ENCODE measurements around the gene SNX10. TPM values are rescaled to one million over a fixed set of nuclear protein-coding genes. Genes with fewer than 3 reads are reported as not detected.
"Not testable (repeated sequence)": the region's sequence is repeated elsewhere in the genome, so short reads cannot be mapped to it uniquely, and the experiment has no call there.

Gene SNX10
- total RNA-seq, 4 donors from 2014 or later, result 7.7 to 65.6 (median 21.5) TPM

- TF ChIP-seq CTCF (IDR thresholded peaks at IDR 0.05), result no peak
- ATAC-seq (ENCODE audit: low FRiP score) (no peak), DNase-seq (ENCODE audit: low spot score) (no peak)
Measured at GRCh38 chr7:26286157-26286556, 5.5 kb upstream of the SNX10 start.

GRCh38 chr7:26288126-26288525 is 3.5 kb upstream of the SNX10 start:
- DNase-seq (ENCODE audit: low spot score); ATAC-seq (ENCODE audit: low FRiP score): not testable (repeated sequence)

GRCh38 chr7:26291251-26291650 is 411 bp upstream of the SNX10 start:
- no peak for DNase-seq (ENCODE audit: low spot score)
- TF ChIP-seq CTCF (IDR thresholded peaks at IDR 0.05), result no peak
- no peak for ATAC-seq (ENCODE audit: low FRiP score)

- DNase-seq (ENCODE audit: low spot score) (no peak), ATAC-seq (ENCODE audit: low FRiP score) (no peak)
- TF ChIP-seq CTCF (IDR thresholded peaks at IDR 0.05), result no peak
Measured at GRCh38 chr7:26292768-26293560, 1.3 kb downstream of the SNX10 start.

DNA sequence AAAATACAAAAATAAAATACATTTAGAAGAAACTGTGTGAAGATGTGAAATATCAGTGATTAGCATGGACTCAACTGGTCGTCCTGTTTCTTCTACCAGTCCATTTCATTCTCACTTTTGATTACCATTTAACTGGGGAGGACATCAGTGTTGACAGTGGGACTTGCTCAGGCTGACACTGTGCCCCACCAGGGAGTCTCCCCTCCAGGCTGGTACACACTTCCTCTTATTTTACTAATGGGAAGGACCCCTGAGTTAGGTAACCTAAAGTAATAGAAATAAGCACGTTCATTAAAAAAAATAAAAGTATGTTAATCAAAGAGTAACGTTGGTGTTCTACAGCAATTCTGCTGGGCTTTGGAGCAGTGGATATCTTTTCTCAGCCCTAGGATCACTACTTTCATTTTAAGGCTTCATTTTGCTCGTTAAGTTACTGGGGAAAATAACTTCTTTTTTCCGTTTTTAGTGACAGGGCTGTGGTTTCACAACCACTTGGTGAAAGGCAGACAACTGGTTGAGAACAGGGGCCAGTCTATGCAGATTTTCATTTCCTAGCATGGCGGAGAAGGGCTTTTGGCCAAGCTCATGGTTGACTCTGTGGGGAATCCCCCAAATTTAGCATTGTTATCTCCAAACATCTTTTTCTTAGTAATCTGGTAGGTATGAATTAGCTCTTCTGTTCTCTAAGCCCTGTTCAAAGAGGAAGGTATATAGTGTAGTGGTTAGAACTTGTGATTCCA is 2.1 kb downstream of the SNX10 start:
- no peak for TF ChIP-seq CTCF (IDR thresholded peaks at IDR 0.05)
- ATAC-seq (ENCODE audit: low FRiP score), result no peak
- no peak for DNase-seq (ENCODE audit: low spot score)

DNA sequence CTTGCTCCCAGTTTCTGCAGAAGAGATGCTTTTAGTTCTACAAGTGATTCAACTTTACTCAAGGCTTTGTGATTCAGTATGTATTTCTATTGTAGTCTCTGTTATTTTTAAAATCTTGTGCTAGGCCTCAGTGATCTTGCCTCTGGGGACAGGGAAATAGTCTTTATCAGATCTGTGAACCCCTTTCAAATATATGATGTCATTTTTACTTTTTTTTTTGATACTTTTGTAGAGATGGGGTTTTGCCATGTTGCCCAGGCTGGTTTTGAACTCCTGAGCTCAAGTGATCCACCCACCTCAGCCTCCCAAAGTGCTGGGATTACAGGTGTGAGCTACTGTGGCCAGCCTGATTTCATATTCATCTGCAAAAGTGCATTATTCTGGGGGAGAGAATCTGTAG is 3.4 kb downstream of the SNX10 start:
- DNase-seq (ENCODE audit: low spot score) (no peak), ATAC-seq (ENCODE audit: low FRiP score) (no peak)
- TF ChIP-seq CTCF (IDR thresholded peaks at IDR 0.05), result no peak

- TF ChIP-seq CTCF (IDR thresholded peaks at IDR 0.05), result no peak
- DNase-seq (ENCODE audit: low spot score) (no peak), ATAC-seq (ENCODE audit: low FRiP score) (no peak)
Measured at GRCh38 chr7:26295586-26295985, 3.9 kb downstream of the SNX10 start.
